Eye (tissue), 1 donor: Measurements from ENCODE around the gene SLC35E1.

ENCODE experiments used
- DNase-seq: peaks from one replicate; pipeline ENCODE4 v3.0.0-alpha.2; 2015

Gene SLC35E1

GRCh38 chr19:16572332-16573211 lies at the start of gene SLC35E1:
TSS of gene SLC35E1 (minus strand) at chr19:16572415. CDS start at chr19:16572364, 51 bp downstream.
- peak; percentile 98 for DNase-seq

- no peak for DNase-seq
Measured at GRCh38 chr19:16621165-16621800, 49.1 kb upstream of the SLC35E1 start.

- DNase-seq, result no peak
Measured at GRCh38 chr19:16620584-16620983, 48.4 kb upstream of the SLC35E1 start.

GRCh38 chr19:16620018-16620417 lies 47.8 kb upstream of the SLC35E1 start:
- no peak for DNase-seq

GRCh38 chr19:16619457-16619856 lies 47.2 kb upstream of the SLC35E1 start:
- no peak for DNase-seq

GRCh38 chr19:16618248-16618647 lies 46.0 kb upstream of the SLC35E1 start:
- no peak for DNase-seq

GRCh38 chr19:16615808-16616207 lies 43.6 kb upstream of the SLC35E1 start:
- no peak for DNase-seq

GRCh38 chr19:16614941-16615340 lies 42.7 kb upstream of the SLC35E1 start:
- no peak for DNase-seq

GRCh38 chr19:16613841-16614240 lies 41.6 kb upstream of the SLC35E1 start:
- no peak for DNase-seq

GRCh38 chr19:16612636-16613035 lies 40.4 kb upstream of the SLC35E1 start:
- no peak for DNase-seq

- no peak for DNase-seq
Measured at GRCh38 chr19:16611121-16611520, 38.9 kb upstream of the SLC35E1 start.

- DNase-seq, result no peak
Measured at GRCh38 chr19:16609511-16610200, 37.4 kb upstream of the SLC35E1 start.

GRCh38 chr19:16608290-16608739 lies 36.1 kb upstream of the SLC35E1 start:
- DNase-seq, result no peak

- no peak for DNase-seq
Measured at GRCh38 chr19:16607819-16608218, 35.6 kb upstream of the SLC35E1 start.

- DNase-seq, result no peak
Measured at GRCh38 chr19:16605553-16605994, 33.4 kb upstream of the SLC35E1 start.

GRCh38 chr19:16605115-16605514 lies 32.9 kb upstream of the SLC35E1 start:
- no peak for DNase-seq

- no peak for DNase-seq
Measured at GRCh38 chr19:16604615-16605014, 32.4 kb upstream of the SLC35E1 start.

- DNase-seq, result no peak
Measured at GRCh38 chr19:16603090-16603489, 30.9 kb upstream of the SLC35E1 start.

- DNase-seq, result no peak
Measured at GRCh38 chr19:16601378-16602052, 29.3 kb upstream of the SLC35E1 start.

- DNase-seq, result no peak
Measured at GRCh38 chr19:16600824-16601223, 28.6 kb upstream of the SLC35E1 start.

GRCh38 chr19:16599655-16600346 lies 27.6 kb upstream of the SLC35E1 start:
- no peak for DNase-seq

- no peak for DNase-seq
Measured at GRCh38 chr19:16598848-16599247, 26.6 kb upstream of the SLC35E1 start.
